ENCODE measurements around the gene MRPS23. TPM values are rescaled to one million over a fixed set of nuclear protein-coding genes. Genes with fewer than 3 reads are reported as not detected.

The MRPS23 gene
- total and polyA plus RNA-seq, 2 of the 13 experiments (the other 11 are each of a cell fraction or from before 2014, with no cell fraction given), result 63.2 to 181 TPM

DNA sequence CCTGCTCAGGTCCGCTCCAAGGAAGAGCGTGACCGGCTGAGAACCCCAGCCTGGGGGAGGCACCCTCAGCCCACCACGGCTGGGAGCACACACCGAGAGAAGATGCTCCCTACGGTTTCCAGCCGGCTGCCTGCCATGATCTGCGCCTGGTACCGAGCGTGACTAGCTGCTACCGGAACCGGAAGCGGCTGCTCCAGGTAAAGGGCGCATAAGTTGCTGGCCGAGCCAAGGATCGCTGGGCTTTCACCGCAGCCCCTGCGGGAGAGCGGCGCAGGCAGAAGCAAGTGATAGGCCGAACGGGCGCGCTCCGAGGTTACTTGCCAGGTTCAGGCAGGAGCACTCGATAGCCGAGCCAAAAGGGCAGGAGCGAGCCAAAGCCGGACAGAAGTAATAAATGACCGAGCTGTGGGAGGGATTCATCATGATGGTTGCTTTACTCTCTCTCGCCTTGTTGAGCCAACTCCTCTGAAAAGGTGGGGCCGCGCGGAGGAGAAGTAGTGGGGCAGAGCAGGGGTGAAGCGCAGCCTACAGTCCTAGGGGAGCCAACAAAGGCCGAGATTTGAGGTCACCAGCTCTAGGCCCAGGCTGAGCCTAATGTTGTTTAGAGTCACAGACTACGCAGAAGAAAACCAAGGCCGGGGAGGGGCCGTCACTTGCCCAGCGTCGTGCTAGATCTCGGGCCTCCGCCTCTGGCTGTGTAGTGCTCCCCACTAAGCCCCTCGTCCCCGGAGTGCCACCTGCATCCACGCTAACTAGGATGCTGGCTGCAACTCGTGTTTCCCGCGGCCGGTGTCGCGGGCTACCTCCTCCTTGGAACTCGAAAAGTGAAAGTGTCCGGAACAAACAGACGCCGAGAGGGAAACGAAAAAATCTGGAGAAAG, at the start of gene MRPS23 (continued):
- TF ChIP-seq MYNN (CRISPR knock-in tag; IDR thresholded peaks at IDR 0.05; ENCODE audit: low read depth) (peak; percentile 93), ETV6 (CRISPR knock-in tag; conservative IDR thresholded peaks at IDR 0.05) (peak; percentile 97), RFXAP (CRISPR knock-in tag; IDR thresholded peaks at IDR 0.05; ENCODE audit: borderline replicate concordance) (peak; percentile 97), ZNF678 (CRISPR knock-in tag; IDR thresholded peaks at IDR 0.05) (0 out of 2 replicates have a peak, but pooled peaks have one; percentile 73), YY1 (IDR thresholded peaks at IDR 0.05; ENCODE audit: insufficient read depth, insufficient replicate concordance, low read depth, low read length) (peak; percentile 95), SMYD3 (CRISPR knock-in tag; IDR thresholded peaks at IDR 0.05) (peak; percentile 94), SNRNP70 (IDR thresholded peaks at IDR 0.05; ENCODE audit: low read depth, low read length) (no peak), ZMYM2 (CRISPR knock-in tag; IDR thresholded peaks at IDR 0.05) (no peak; the same call in 1 of the 2 replicates), ZNF670 (CRISPR knock-in tag; IDR thresholded peaks at IDR 0.05; ENCODE audit: borderline replicate concordance) (peak; percentile 97), ZNF225 (CRISPR knock-in tag; IDR thresholded peaks at IDR 0.05) (peak; percentile 98), ZXDC (CRISPR knock-in tag; IDR thresholded peaks at IDR 0.05) (peak; percentile 97; the same call in 1 of the 2 replicates)
- TF ChIP-seq, protein P1, sequence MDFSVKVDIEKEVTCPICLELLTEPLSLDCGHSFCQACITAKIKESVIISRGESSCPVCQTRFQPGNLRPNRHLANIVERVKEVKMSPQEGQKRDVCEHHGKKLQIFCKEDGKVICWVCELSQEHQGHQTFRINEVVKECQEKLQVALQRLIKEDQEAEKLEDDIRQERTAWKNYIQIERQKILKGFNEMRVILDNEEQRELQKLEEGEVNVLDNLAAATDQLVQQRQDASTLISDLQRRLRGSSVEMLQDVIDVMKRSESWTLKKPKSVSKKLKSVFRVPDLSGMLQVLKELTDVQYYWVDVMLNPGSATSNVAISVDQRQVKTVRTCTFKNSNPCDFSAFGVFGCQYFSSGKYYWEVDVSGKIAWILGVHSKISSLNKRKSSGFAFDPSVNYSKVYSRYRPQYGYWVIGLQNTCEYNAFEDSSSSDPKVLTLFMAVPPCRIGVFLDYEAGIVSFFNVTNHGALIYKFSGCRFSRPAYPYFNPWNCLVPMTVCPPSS (IDR thresholded peaks at IDR 0.05), result no peak
- TF ChIP-seq, protein P2, sequence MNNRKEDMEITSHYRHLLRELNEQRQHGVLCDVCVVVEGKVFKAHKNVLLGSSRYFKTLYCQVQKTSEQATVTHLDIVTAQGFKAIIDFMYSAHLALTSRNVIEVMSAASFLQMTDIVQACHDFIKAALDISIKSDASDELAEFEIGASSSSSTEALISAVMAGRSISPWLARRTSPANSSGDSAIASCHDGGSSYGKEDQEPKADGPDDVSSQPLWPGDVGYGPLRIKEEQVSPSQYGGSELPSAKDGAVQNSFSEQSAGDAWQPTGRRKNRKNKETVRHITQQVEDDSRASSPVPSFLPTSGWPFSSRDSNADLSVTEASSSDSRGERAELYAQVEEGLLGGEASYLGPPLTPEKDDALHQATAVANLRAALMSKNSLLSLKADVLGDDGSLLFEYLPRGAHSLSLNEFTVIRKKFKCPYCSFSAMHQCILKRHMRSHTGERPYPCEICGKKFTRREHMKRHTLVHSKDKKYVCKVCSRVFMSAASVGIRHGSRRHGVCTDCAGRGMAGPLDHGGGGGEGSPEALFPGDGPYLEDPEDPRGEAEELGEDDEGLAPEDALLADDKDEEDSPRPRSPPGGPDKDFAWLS (CRISPR knock-in tag; IDR thresholded peaks at IDR 0.05; ENCODE audit: borderline replicate concordance), result peak; percentile 33; the same call in 1 of the 2 replicates
- TF ChIP-seq, protein P3, sequence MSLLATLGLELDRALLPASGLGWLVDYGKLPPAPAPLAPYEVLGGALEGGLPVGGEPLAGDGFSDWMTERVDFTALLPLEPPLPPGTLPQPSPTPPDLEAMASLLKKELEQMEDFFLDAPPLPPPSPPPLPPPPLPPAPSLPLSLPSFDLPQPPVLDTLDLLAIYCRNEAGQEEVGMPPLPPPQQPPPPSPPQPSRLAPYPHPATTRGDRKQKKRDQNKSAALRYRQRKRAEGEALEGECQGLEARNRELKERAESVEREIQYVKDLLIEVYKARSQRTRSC (CRISPR knock-in tag; IDR thresholded peaks at IDR 0.05; ENCODE audit: low read depth), result peak; percentile 94
- TF ChIP-seq, protein P4, sequence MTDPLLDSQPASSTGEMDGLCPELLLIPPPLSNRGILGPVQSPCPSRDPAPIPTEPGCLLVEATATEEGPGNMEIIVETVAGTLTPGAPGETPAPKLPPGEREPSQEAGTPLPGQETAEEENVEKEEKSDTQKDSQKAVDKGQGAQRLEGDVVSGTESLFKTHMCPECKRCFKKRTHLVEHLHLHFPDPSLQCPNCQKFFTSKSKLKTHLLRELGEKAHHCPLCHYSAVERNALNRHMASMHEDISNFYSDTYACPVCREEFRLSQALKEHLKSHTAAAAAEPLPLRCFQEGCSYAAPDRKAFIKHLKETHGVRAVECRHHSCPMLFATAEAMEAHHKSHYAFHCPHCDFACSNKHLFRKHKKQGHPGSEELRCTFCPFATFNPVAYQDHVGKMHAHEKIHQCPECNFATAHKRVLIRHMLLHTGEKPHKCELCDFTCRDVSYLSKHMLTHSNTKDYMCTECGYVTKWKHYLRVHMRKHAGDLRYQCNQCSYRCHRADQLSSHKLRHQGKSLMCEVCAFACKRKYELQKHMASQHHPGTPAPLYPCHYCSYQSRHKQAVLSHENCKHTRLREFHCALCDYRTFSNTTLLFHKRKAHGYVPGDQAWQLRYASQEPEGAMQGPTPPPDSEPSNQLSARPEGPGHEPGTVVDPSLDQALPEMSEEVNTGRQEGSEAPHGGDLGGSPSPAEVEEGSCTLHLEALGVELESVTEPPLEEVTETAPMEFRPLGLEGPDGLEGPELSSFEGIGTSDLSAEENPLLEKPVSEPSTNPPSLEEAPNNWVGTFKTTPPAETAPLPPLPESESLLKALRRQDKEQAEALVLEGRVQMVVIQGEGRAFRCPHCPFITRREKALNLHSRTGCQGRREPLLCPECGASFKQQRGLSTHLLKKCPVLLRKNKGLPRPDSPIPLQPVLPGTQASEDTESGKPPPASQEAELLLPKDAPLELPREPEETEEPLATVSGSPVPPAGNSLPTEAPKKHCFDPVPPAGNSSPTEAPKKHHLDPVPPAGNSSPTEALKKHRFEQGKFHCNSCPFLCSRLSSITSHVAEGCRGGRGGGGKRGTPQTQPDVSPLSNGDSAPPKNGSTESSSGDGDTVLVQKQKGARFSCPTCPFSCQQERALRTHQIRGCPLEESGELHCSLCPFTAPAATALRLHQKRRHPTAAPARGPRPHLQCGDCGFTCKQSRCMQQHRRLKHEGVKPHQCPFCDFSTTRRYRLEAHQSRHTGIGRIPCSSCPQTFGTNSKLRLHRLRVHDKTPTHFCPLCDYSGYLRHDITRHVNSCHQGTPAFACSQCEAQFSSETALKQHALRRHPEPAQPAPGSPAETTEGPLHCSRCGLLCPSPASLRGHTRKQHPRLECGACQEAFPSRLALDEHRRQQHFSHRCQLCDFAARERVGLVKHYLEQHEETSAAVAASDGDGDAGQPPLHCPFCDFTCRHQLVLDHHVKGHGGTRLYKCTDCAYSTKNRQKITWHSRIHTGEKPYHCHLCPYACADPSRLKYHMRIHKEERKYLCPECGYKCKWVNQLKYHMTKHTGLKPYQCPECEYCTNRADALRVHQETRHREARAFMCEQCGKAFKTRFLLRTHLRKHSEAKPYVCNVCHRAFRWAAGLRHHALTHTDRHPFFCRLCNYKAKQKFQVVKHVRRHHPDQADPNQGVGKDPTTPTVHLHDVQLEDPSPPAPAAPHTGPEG (CRISPR knock-in tag; IDR thresholded peaks at IDR 0.05), result no peak

Measured in HepG2 (cell line).